Mucosa of descending colon (tissue), 3 donors: Measurements from ENCODE around the gene PLEKHG4B. TPM values are rescaled to one million over a fixed set of nuclear protein-coding genes. Genes with fewer than 3 reads are reported as not detected.

Experiments
- ATAC-seq: fragments of 200-7000 bp; cut with Tn5 transposase; one replicate; pipeline ENCODE4 v1.9.1; 2020; ENCODE audit warnings: mild to moderate bottlenecking, moderate library complexity
- DNase-seq, 3 donors: peaks; one replicate each; pipeline ENCODE4 v3.0.0-alpha.2; 2020
- H3K36me3 ChIP-seq: fragments of 200-600 bp; one replicate; pipeline ENCODE4 v1.8.0; 2021; ENCODE audit warnings: low read depth, mild to moderate bottlenecking
- H3K4me1 ChIP-seq: fragments of 200-600 bp; one replicate; pipeline ENCODE4 v1.8.0; 2021; ENCODE audit warnings: low read depth, mild to moderate bottlenecking
- H3K4me3 ChIP-seq: fragments of 200-600 bp; one replicate; pipeline ENCODE4 v1.8.0; 2021; ENCODE audit warnings: mild to moderate bottlenecking
- H3K9me3 ChIP-seq: fragments of 200-600 bp; one replicate; pipeline ENCODE4 v1.8.0; 2021; ENCODE audit warnings: mild to moderate bottlenecking
- intact Hi-C, 2 donors: fragments of 100-400 bp; cut with DNase I in 1 of 2; cut with micrococcal nuclease in 1 of 2; formaldehyde crosslinking; loops; one replicate each; pipeline versions ENCODE4 v1.11.0 to v1.11.1; 2022; cut with DNase I, micrococcal nuclease
- total RNA-seq, 3 donors: library from RNA; stranded (reverse); fragmentation: NEBNext Ultra II Directional in 2 of 3; extraction: Animal tissue kit (Norgen Biotek cat#: 25700) in 2 of 3; gene quantifications; one replicate each; pipeline versions ENCODE4 v1.2.1 to v1.2.4, GENCODE V29; 2021 to 2023
- TF ChIP-seq, protein P1 (sequence below): fragments of 200-600 bp; IDR thresholded peaks from one replicate; pipeline ENCODE4 v1.8.0; 2022; ENCODE audit warnings: antibody characterized with exemption, mild to moderate bottlenecking
- donor health status: DM: no; HTN: no; CAD: no; lungs with moderate emphysema.
- donor health status: DM: no; HTN: no; CAD: no.
- donor health status: DM: no; HTN: yes; CAD: no.

Gene PLEKHG4B
- total RNA-seq, 3 donors from 2014 or later, result 0.09 to 3.0 (median 0.36) TPM

DNA sequence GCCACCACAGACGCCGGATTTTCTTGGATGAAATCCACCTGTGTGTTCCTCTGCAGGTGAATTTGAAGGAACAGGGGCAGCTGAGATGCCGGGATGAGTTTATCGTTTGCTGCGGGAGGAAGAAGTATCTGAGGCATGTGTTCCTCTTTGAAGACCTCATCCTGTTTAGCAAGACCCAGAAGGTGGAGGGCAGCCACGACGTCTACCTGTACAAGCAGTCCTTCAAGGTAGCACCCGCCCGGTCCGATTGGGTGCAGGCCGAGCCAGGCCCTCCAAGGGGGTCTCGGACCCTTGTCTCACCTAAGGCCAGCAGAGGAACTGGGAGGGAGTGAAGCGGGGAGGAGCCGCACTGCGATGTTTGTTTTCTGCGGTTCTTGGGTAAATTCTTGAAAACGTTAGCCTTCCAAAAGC, 80.9 kb downstream of the PLEKHG4B start:
- Histone ChIP-seq H3K9me3 (no peaks in the 10 kb centered on the region), H3K4me1 (no peaks in the 10 kb centered on the region), H3K36me3 (no peaks in the 10 kb centered on the region), H3K4me3 (no peak overlapping the region)
- intact Hi-C loops, result no loop called here
- peak in 1 of 3 donors; percentile 5 for DNase-seq
- TF ChIP-seq, protein P1, sequence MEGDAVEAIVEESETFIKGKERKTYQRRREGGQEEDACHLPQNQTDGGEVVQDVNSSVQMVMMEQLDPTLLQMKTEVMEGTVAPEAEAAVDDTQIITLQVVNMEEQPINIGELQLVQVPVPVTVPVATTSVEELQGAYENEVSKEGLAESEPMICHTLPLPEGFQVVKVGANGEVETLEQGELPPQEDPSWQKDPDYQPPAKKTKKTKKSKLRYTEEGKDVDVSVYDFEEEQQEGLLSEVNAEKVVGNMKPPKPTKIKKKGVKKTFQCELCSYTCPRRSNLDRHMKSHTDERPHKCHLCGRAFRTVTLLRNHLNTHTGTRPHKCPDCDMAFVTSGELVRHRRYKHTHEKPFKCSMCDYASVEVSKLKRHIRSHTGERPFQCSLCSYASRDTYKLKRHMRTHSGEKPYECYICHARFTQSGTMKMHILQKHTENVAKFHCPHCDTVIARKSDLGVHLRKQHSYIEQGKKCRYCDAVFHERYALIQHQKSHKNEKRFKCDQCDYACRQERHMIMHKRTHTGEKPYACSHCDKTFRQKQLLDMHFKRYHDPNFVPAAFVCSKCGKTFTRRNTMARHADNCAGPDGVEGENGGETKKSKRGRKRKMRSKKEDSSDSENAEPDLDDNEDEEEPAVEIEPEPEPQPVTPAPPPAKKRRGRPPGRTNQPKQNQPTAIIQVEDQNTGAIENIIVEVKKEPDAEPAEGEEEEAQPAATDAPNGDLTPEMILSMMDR, result no peak
- no peak for ATAC-seq

DNA sequence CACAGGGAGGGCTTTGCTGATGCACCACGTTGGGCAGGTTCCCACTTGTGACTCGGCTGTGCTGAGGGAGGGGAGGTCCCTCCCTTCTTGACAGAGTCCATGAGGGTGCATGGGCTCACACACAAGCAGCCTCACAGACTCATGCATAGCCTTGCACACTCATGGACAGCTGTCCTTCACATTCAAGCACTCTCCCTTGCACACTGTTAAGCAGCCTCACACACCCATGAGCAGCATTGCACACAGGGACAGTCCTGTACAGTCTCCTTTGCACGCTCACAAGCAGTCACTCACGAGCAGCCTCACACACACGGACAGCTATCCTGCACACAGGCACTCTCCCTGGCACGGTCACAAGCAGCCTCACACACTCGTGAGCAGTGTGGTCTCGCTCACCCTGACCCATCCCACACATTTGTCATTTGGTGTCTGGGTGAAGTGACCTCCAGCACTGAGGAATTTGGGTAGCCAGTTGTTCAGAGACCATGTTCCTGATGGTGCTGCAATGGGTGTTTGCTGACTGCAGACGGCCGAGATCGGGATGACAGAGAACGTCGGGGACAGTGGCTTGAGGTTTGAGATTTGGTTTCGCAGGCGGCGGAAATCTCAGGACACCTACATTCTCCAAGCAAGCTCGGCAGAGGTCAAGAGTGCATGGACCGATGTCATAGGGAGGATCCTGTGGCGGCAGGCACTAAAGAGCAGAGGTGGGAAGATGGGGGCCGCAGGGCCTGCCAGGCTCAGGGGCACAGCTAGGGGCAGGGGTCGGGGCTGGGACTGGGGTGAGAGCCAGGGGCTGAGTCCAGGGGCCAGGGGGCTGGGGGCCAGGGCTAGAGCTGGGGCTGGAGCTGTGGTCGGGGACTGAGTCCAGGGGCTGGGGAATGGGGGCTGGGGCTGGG, 81.7 kb downstream of the PLEKHG4B start:
- H3K36me3 ChIP-seq, result no peaks in the 10 kb centered on the region
- TF ChIP-seq, protein P1, result no peak
- no peaks in the 10 kb centered on the region for H3K9me3 ChIP-seq
- intact Hi-C loops, result no loop called here
- no peaks in the 10 kb centered on the region for H3K4me1 ChIP-seq
- peak in 1 of 3 donors; percentile 7 for DNase-seq
- ATAC-seq, result no peak
- H3K4me3 ChIP-seq, result no peak overlapping the region

DNA sequence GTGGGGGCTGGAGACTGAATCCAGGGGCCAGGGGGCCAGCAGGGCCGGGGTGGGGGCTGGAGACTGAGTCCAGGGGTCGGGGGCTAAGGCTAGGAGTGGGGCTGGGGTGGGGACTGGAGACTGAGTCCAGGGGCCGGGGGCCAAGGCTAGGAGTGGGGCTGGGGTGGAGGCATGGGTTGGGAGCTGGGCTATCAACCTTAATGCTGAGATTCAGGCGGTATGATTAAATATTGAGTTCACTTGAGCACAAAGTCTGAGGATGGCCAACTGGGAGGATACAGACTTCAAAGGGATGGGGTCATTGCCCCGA, 82.3 kb downstream of the PLEKHG4B start:
- Histone ChIP-seq H3K36me3 (no peaks in the 10 kb centered on the region), H3K4me3 (no peak overlapping the region), H3K4me1 (no peaks in the 10 kb centered on the region), H3K9me3 (no peaks in the 10 kb centered on the region)
- intact Hi-C loops, result no loop called here
- DNase-seq (no peak), ATAC-seq (no peak)
- TF ChIP-seq, protein P1, result no peak

DNA sequence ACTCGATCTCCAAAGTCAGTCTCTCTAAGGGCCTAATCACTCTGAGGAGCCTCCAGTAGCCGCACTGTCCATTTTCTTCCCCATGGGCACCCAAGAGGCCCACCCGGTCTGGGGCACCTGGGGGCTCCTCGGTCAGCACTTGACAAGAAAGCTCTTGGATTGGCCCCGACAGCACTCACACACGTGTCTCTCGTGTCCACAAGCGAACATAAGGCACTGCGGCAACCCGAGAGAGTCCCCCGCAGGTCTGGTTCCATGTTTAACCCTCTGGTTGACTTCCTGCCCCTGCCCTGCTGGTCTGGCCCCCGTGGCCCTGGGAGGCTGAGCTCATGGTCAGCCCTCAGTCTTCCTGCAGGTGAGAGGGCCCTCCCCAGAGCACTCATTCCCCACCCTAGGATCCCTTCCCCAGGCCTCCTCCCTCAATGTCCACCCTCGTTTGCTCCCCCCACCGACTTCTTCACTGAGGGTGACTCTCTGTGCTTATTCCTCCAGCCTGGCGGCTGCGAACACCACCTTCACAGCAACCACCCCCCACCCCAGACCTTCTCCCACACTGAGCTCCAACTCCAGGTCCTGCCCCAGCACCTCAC, 83.0 kb downstream of the PLEKHG4B start:
- intact Hi-C loops, result no loop called here
- no peaks in the 10 kb centered on the region for H3K4me1 ChIP-seq
- ATAC-seq (no peak), DNase-seq (no peak)
- no peak overlapping the region for H3K4me3 ChIP-seq
- TF ChIP-seq, protein P1, result no peak
- no peaks in the 10 kb centered on the region for H3K9me3 ChIP-seq
- no peaks in the 10 kb centered on the region for H3K36me3 ChIP-seq

DNA sequence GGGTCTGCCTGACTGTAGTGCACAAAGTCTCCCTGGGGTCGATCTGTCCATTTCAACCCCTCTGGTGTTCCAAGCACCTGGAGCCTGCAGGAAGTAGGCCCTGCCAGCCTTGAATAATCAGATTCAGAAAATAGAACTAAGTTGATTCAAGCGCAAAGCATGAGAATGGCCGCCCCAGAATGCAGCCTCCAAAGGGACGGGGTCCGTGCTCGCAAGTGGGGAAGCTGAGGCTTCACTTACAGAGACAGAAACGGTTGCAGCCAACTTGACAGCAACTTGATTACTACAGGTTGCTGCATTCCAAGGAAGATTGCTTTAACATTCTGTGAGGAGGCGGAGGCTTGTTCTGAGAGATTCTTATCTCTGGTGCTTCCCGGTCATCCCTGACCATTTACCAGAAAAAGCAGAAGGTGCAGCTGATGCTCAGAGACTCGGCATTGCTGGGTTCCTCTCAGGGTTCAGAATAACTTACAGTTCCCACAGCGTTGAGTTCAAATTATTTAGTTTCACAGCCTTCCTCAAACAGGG, 84.4 kb downstream of the PLEKHG4B start:
- no peaks in the 10 kb centered on the region for H3K36me3 ChIP-seq
- no peaks in the 10 kb centered on the region for H3K4me1 ChIP-seq
- intact Hi-C loops, result no loop called here
- ATAC-seq (no peak), DNase-seq (no peak)
- H3K9me3 ChIP-seq, result no peaks in the 10 kb centered on the region
- no peak overlapping the region for H3K4me3 ChIP-seq
- TF ChIP-seq, protein P1, result no peak
